Measurements from ENCODE around the gene KIAA1549.

GRCh38 chr7:138935465-138936011 is 45.7 kb downstream of the KIAA1549 start:
- no peak for TF ChIP-seq POLR2A (IDR thresholded peaks at IDR 0.05)
- no peak for TF ChIP-seq CTCF (IDR thresholded peaks at IDR 0.05)

Measured in gastroesophageal sphincter (tissue), 3 donors.